ENCODE measurements around the gene KLK10. TPM values are rescaled to one million over a fixed set of nuclear protein-coding genes. Genes with fewer than 3 reads are reported as not detected.

KLK10 gene
- total RNA-seq, 4 donors from 2014 or later, result 1.6 TPM; not detected in 3

GRCh38 chr19:51063664-51064063, 44.2 kb upstream of the KLK10 start:
- Histone ChIP-seq H3K27me3 (peaks cover 4 to 18% (median 11%) of the 10 kb centered on the region in 3 donors), H3K4me3 (no peak overlapping the region), H3K27ac (no peak overlapping the region), H3K4me1 (no peaks in the 10 kb centered on the region), H3K9me3 (no peaks in the 10 kb centered on the region), H3K36me3 (no peaks in the 10 kb centered on the region)
- DNase-seq (no peak), ATAC-seq (no peak)
- TF ChIP-seq CTCF (IDR thresholded peaks at IDR 0.05 in 4 of 5, conservative IDR thresholded peaks at IDR 0.05 in 1 of 5), result no peak
- in situ Hi-C loops (cut with MboI; ENCODE audit: low sequenced_read_pairs in 4 of 4), result no loop called here
- intact Hi-C loops (cut with DNase I; ENCODE audit: low total_unique reads), result no loop called here

- in situ Hi-C loops (cut with MboI; ENCODE audit: low sequenced_read_pairs in 4 of 4), result no loop called here
- no peak for ATAC-seq
Observed at GRCh38 chr19:51060973-51061372, 41.5 kb upstream of the KLK10 start.

GRCh38 chr19:51060336-51060735, 40.8 kb upstream of the KLK10 start:
- TF ChIP-seq CTCF (IDR thresholded peaks at IDR 0.05 in 4 of 5, conservative IDR thresholded peaks at IDR 0.05 in 1 of 5) (no peak), POLR2A (IDR thresholded peaks at IDR 0.05) (no peak)

More at GRCh38 chr19:51060973-51061372, 41.5 kb upstream of the KLK10 start:
- H3K4me1 ChIP-seq, result no peaks in the 10 kb centered on the region
- H3K9me3 ChIP-seq, result no peaks in the 10 kb centered on the region
- H3K4me3 ChIP-seq, result no peak overlapping the region
- H3K27ac ChIP-seq, result no peak overlapping the region
- no peak for DNase-seq
- TF ChIP-seq CTCF (IDR thresholded peaks at IDR 0.05 in 4 of 5, conservative IDR thresholded peaks at IDR 0.05 in 1 of 5) (no peak), POLR2A (IDR thresholded peaks at IDR 0.05) (no peak)
- H3K27me3 ChIP-seq, result peaks cover 4 to 18% (median 11%) of the 10 kb centered on the region in 3 donors
- no peaks in the 10 kb centered on the region for H3K36me3 ChIP-seq
- intact Hi-C loops (cut with DNase I; ENCODE audit: low total_unique reads), result no loop called here

GRCh38 chr19:51059715-51060114, 40.2 kb upstream of the KLK10 start:
- ATAC-seq (no peak), DNase-seq (no peak)
- TF ChIP-seq POLR2A (IDR thresholded peaks at IDR 0.05) (no peak), CTCF (IDR thresholded peaks at IDR 0.05 in 4 of 5, conservative IDR thresholded peaks at IDR 0.05 in 1 of 5) (no peak)
- intact Hi-C loops (cut with DNase I; ENCODE audit: low total_unique reads), result no loop called here
- no peaks in the 10 kb centered on the region for H3K9me3 ChIP-seq
- H3K36me3 ChIP-seq, result no peaks in the 10 kb centered on the region
- in situ Hi-C loops (cut with MboI; ENCODE audit: low sequenced_read_pairs in 4 of 4), result no loop called here
- no peak overlapping the region for H3K4me3 ChIP-seq
- no peak overlapping the region for H3K27ac ChIP-seq
- H3K27me3 ChIP-seq, result peaks cover 3 to 9% (median 4%) of the 10 kb centered on the region in 3 donors
- no peaks in the 10 kb centered on the region for H3K4me1 ChIP-seq

More at GRCh38 chr19:51060336-51060735, 40.8 kb upstream of the KLK10 start:
- in situ Hi-C loops (cut with MboI; ENCODE audit: low sequenced_read_pairs in 4 of 4) (no loop called here), intact Hi-C loops (cut with DNase I; ENCODE audit: low total_unique reads) (no loop called here)
- no peak for DNase-seq
- Histone ChIP-seq H3K9me3 (no peaks in the 10 kb centered on the region), H3K36me3 (no peaks in the 10 kb centered on the region), H3K27me3 (peaks cover 4 to 15% (median 10%) of the 10 kb centered on the region in 3 donors), H3K4me3 (no peak overlapping the region), H3K4me1 (no peaks in the 10 kb centered on the region), H3K27ac (no peak overlapping the region)
- no peak for ATAC-seq

GRCh38 chr19:51055866-51056265, 36.4 kb upstream of the KLK10 start:
- no peak for DNase-seq
- no peak for ATAC-seq
- H3K9me3 ChIP-seq, result no peaks in the 10 kb centered on the region
- no peak for TF ChIP-seq POLR2A (IDR thresholded peaks at IDR 0.05)
- no peak for TF ChIP-seq CTCF (IDR thresholded peaks at IDR 0.05 in 4 of 5, conservative IDR thresholded peaks at IDR 0.05 in 1 of 5)
- H3K36me3 ChIP-seq, result no peaks in the 10 kb centered on the region
- in situ Hi-C loops (cut with MboI; ENCODE audit: low sequenced_read_pairs in 4 of 4) (no loop called here), intact Hi-C loops (cut with DNase I; ENCODE audit: low total_unique reads) (no loop called here)
- no peaks in the 10 kb centered on the region for H3K27me3 ChIP-seq
- H3K27ac ChIP-seq, result no peak overlapping the region
- H3K4me3 ChIP-seq, result no peak overlapping the region
- H3K4me1 ChIP-seq, result no peaks in the 10 kb centered on the region
